Measurements from ENCODE around the gene PRKD3. TPM values are rescaled to one million over a fixed set of nuclear protein-coding genes. Genes with fewer than 3 reads are reported as not detected.

The PRKD3 gene
- total RNA-seq, 1 experiment from 2014 or later, result 56.1 TPM

Small RNA genes within 50 kb of the gene (small RNA-seq; reads per million reads assigned to genes)
- 0 reads per million in 2 experiments for gene RNU6-939P

Other genes starting within 250 kb of the PRKD3 start
- gene HEATR5B, start 240.5 kb downstream of the PRKD3 start, total RNA-seq (2014; rRNA removed; shearing (Covaris generic)), result 14.2 and 16.9 TPM in 2 replicates
- 11.3 TPM in 2 replicates for gene GPATCH11, start 240.3 kb downstream of the PRKD3 start, total RNA-seq (2014; rRNA removed; shearing (Covaris generic))
- 28.4 and 31.8 TPM in 2 replicates for gene EIF2AK2, start 167.9 kb downstream of the PRKD3 start, total RNA-seq (2014; rRNA removed; shearing (Covaris generic))
- gene SULT6B1, start 136.2 kb downstream of the PRKD3 start, total RNA-seq (2014; rRNA removed; shearing (Covaris generic)), result not detected in 2 replicates
- gene CEBPZOS, start 128.3 kb downstream of the PRKD3 start, total RNA-seq (2014; rRNA removed; shearing (Covaris generic)), result 61.2 and 69.0 TPM in 2 replicates
- gene CEBPZ, start 93.2 kb downstream of the PRKD3 start, total RNA-seq (2014; rRNA removed; shearing (Covaris generic)), result 68.6 and 70.5 TPM in 2 replicates
- 16.6 and 21.0 TPM in 2 replicates for gene NDUFAF7, start 93.2 kb downstream of the PRKD3 start, total RNA-seq (2014; rRNA removed; shearing (Covaris generic))
- 311 and 322 TPM in 2 replicates for gene QPCT, start 19.8 kb upstream of the PRKD3 start, total RNA-seq (2014; rRNA removed; shearing (Covaris generic))